AG20443 (cell line): ENCODE measurements around the gene ZBTB49.

Source experiments
- DNase-seq: peaks from one replicate; pipeline ENCODE4 v3.0.0; 2012; ENCODE audit warnings: low spot score, mixed read lengths

ZBTB49 gene

GRCh38 chr4:4284827-4285618 lies 5.0 kb upstream of the ZBTB49 start:
- DNase-seq: no peak

- no peak for DNase-seq
Observed at GRCh38 chr4:4288098-4288497, 2.0 kb upstream of the ZBTB49 start.

GRCh38 chr4:4289055-4289454 lies 996 bp upstream of the ZBTB49 start:
- DNase-seq: no peak

GRCh38 chr4:4289597-4289940 lies 482 bp upstream of the ZBTB49 start:
- no peak for DNase-seq

GRCh38 chr4:4293279-4293678 lies 3.2 kb downstream of the ZBTB49 start:
- DNase-seq: no peak

GRCh38 chr4:4296283-4296846 lies 6.3 kb downstream of the ZBTB49 start:
- no peak for DNase-seq

- no peak for DNase-seq
Observed at GRCh38 chr4:4299006-4299405, 9.0 kb downstream of the ZBTB49 start.

- no peak for DNase-seq
Observed at GRCh38 chr4:4302001-4302400, 11.9 kb downstream of the ZBTB49 start.

- no peak for DNase-seq
Observed at GRCh38 chr4:4302416-4302815, 12.4 kb downstream of the ZBTB49 start.

GRCh38 chr4:4306920-4307319 lies 16.9 kb downstream of the ZBTB49 start:
- no peak for DNase-seq

- DNase-seq: peak; percentile 82
Observed at GRCh38 chr4:4308800-4309441, 18.9 kb downstream of the ZBTB49 start.

GRCh38 chr4:4311193-4311592 lies 21.1 kb downstream of the ZBTB49 start:
- DNase-seq: no peak

- no peak for DNase-seq
Observed at GRCh38 chr4:4315461-4316149, 25.6 kb downstream of the ZBTB49 start.

GRCh38 chr4:4316150-4316495 lies 26.1 kb downstream of the ZBTB49 start:
- no peak for DNase-seq

- no peak for DNase-seq
Observed at GRCh38 chr4:4317496-4318232, 27.6 kb downstream of the ZBTB49 start.

GRCh38 chr4:4320528-4320927 lies 30.5 kb downstream of the ZBTB49 start:
- no peak for DNase-seq

GRCh38 chr4:4320951-4321714 lies 31.1 kb downstream of the ZBTB49 start:
- DNase-seq: no peak

GRCh38 chr4:4321951-4322688 lies 32.1 kb downstream of the ZBTB49 start:
- DNase-seq: no peak

- DNase-seq: no peak
Observed at GRCh38 chr4:4323705-4324534, 33.9 kb downstream of the ZBTB49 start.

- DNase-seq: no peak
Observed at GRCh38 chr4:4325321-4325720, 35.3 kb downstream of the ZBTB49 start.
